NCI-H1694 treated with DMSO at 0.1 percent for 48 hours (cell line): ENCODE results near the gene KCNC3.

Experiments used
- DNase-seq: peaks from one replicate; lab custom pipeline; 2025; lab: John Stamatoyannopoulos, UW

Gene KCNC3

DNA sequence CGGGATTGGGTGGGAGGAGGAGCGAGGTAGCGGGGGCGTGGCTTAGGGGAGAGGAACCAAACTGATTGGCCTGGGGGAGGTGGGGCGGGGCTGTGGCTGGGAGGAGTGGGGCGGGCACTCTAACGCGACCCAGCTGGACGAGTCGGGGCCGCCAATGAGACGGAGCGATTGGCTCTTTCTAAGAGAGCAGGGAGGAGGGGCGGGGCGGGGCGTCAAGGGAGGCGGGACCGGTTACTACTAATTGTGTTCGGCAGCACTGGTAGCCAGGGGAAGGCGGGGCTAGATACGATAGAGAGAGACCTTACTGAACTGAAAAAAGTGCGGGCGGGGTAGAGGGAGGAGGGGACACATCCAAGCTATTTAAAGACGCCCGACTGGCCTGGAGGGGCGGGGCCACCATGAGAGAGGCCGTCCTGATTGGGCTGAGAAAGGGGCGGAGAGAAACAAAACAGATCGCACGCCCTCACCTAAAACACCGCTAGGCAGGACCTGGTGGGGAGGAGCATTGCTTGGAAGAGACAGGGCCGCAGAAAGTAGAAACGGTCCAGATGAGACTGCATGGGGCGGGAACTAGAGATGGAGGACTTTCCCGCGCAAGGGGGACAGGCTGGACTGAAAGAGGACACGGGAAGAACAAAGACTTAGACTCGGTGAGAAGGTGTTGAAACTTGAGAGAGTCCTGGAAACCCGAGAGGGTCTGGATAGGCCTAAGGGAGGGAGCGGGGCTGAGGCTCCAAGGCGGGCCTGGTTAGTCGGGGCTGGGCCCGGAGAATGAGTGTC lies at the start of gene KCNC3:
Gene KCNC3 (minus strand): TSS at position 232 of the 780 bp plus-strand sequence. CDS start 295 bp downstream, outside the sequence.
- peak; percentile 99 for DNase-seq

DNA sequence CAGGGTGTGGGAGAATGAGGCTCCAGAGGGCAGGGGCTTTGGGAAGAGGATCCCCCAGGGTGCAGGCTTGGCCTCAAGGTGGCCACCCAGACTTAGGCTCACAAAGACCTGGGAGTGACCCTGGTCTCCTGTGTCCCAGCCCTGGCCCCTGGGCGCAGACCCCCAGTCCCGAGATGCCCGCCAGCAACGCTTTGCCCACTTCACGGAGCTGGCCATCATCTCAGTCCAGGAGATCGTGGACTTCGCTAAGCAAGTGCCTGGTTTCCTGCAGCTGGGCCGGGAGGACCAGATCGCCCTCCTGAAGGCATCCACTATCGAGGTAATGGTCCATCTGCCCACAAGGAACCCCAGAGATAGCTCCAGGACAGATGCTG lies 49.7 kb upstream of the KCNC3 start:
- DNase-seq, result no peak

DNA sequence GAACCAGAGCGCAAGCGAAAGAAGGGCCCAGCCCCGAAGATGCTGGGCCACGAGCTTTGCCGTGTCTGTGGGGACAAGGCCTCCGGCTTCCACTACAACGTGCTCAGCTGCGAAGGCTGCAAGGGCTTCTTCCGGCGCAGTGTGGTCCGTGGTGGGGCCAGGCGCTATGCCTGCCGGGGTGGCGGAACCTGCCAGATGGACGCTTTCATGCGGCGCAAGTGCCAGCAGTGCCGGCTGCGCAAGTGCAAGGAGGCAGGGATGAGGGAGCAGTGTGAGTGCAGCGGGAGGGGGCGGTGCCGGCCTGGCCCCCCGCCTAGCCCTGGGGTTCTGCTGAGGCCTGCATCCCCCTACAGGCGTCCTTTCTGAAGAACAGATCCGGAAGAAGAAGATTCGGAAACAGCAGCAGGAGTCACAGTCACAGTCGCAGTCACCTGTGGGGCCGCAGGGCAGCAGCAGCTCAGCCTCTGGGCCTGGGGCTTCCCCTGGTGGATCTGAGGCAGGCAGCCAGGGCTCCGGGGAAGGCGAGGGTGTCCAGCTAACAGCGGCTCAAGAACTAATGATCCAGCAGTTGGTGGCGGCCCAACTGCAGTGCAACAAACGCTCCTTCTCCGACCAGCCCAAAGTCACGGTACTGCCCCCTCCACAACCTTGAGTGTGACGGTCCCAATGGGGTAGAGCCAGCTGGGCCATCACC lies 49.1 kb upstream of the KCNC3 start:
- no peak for DNase-seq

DNA sequence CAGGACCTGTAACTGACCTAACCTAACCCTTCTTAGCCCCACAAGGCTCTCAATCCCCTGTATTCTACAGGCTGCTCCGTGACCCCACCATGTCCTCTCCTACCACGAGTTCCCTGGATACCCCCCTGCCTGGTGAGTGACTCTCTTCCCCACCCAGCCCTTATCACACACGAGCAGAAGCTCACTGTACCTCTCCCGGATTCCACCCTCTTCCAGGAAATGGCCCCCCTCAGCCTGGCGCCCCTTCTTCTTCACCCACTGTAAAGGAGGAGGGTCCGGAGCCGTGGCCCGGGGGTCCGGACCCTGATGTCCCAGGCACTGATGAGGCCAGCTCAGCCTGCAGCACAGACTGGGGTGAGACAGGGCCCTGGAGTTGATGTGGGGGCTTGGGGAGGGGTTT lies 48.3 kb upstream of the KCNC3 start:
- DNase-seq, result no peak

DNA sequence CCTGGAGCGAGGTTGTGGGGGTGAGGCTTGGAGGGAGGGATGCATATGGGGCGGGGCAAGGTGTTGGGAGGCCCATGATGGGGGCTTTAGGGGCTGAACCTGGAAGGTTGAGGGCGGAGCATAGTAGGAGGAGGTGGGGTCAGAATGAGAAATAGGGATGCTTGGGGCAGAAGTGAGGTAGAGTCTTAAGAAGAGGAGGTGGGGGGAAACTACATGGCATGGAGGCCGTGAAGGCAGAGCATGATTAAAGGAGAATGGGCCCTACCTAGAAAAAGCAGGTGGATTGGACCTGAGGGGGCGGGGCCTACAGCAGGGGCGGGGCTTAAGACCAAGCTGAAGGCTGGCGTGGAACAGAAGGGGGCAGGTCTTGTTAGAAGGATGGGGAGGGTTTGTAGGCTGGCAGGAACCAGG lies 47.9 kb upstream of the KCNC3 start:
- DNase-seq, result no peak

DNA sequence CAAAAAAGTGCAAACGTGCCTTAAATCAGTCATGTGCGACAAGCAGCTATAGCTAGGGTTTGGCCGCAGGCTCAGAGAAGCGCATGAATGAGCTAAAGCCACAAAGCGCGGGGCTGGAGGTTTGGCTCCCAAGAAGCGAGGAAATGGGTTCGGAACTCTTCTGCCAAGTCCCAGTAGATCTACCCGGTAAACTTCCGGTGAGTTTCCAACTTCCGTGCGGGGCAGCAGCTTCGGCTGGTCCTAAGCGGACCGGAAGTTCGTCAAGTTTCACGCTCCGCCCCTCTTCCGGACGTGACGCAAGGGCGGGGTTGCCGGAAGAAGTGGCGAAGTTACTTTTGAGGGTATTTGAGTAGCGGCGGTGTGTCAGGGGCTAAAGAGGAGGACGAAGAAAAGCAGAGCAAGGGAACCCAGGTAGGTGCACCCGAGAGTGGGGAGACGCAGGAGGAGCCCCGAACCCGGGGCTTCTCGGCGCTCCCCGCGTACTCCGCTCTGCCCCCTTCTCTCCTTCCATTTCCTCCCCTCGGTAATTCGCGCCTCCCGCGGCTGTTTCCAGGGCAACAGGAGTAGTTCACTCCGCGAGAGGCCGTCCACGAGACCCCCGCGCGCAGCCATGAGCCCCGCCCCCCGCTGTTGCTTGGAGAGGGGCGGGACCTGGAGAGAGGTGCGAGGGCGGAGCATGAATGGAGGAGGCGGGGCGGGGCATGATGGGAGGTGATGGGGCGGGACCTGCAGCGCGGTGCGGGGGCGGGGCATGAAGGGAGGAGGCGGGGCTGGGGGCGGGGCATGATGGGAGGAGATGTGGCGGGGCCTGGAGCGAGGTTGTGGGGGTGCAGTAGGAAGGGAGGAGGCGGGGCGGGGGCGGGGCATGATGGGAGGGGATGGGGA lies 47.2 kb upstream of the KCNC3 start, which contains the start of gene NR1H2:
Gene NR1H2 (plus strand): TSS at position 292 of the 885 bp plus-strand sequence. CDS start 1,149 bp downstream, outside the sequence.
- DNase-seq, result peak; percentile 94

DNA sequence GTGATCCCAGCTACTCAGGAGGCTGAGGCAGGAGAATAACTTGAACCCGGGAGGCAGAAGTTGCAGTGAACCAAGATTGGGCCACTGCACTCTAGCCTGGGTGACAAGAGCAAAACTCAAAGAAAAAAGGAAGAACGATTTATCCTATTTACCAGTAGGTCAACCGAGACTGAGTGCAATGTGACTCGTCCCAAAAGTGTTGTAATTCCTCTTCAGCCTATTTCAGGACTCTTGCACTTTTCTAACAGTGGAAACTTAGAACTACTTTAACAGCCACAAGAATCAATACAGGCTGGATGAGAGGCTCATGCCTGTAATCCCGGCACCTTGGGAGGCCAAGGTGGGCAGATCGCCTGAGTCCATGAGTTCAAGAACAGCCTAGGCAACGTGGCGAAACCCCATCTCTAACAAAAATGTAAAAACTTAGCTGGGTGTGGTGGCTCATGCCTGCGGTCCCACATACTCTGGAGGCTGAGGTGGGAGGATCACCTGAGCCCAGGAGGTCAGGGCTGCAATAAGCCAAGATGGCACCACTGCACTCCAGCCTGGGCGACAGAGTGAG lies 42.8 kb upstream of the KCNC3 start:
- no peak for DNase-seq

DNA sequence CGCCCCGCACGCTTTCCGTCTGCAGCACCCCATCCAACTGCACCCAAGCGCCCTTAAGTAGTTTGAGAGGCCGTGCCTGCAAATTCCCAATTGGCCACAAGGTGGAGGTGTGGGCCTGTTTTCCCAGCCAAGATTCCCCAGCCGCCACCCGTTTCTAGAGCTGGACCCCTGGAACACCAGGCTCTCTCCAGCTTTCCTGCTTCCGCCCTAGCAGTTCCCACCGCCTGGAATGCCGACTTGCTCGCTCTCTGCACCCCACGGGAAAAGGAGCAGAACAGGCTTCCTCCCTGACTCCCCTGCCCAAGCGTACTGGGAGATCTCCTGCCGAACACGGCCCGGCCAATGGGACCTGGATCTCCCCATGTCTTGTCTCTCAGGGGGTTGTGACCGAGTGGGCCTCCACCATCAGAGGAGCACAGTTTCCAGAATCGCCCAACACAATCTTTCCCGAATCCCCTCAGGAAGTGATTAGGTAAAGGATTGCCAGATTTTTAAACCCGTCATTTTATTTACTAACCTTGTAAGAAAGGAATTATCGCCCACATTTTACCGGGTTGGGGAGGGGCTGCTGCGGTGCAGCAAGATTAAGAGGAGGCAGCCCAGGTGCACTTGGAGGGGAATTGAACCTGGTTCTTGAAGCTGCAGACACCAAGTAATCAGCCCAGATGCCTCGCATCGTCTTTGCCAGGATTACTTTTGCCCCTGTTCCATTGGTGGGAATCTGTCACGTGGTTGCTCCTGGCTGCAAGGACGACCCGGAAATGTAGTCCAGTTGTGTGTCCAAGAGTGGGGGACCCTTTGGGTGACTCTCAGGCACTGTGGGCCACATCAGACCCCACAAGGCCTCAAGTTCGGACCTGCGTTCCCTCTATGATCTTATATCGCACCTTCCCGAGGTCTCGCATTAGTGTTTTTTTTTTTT lies 39.7 kb upstream of the KCNC3 start:
- DNase-seq, result peak; percentile 52

DNA sequence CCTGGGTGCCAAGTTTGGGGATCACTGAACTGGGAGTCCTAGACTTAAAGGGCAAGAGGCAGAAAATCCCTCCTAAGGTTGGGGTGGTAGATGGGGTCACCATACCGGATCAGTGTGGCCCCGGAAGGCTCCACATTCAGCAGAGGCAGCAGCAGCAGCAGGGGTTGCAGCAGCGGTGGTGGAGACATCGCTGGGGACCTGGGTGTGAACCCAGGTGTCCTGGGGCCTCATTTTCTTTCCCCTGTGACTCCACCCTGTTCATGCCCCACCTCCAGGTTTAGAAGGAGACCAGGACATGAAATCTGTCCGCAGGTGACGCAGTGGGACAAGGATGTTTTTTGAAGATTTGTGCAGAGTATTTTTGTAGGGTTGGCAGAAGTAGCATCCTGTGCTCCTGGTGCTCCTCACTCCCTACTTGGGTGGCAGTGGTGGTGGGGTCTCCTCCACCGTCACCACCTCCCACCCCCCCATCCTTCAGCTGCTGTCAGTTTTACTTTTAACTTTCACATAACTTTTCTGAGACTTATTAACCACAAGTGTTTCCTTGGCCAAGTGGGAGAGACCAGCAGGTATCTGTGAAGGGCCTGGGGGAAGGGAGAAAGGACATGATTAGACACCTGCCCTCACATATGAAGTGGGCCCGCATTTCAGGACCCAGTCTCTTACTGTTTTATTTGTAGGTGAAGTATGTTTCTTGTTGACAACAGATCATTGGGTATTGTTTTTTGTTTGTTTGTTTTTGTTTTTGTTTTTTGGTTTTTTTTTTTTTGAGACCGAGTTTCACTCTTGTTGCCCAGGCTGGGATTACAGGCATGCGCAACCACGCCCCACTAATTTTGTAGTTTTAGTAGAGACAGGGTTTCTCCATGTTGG lies 36.5 kb upstream of the KCNC3 start, which contains the start of gene NAPSA:
Gene NAPSA (minus strand): TSS at position 206 of the 873 bp plus-strand sequence. CDS start 18 bp downstream, at position 188.
- DNase-seq, result no peak

DNA sequence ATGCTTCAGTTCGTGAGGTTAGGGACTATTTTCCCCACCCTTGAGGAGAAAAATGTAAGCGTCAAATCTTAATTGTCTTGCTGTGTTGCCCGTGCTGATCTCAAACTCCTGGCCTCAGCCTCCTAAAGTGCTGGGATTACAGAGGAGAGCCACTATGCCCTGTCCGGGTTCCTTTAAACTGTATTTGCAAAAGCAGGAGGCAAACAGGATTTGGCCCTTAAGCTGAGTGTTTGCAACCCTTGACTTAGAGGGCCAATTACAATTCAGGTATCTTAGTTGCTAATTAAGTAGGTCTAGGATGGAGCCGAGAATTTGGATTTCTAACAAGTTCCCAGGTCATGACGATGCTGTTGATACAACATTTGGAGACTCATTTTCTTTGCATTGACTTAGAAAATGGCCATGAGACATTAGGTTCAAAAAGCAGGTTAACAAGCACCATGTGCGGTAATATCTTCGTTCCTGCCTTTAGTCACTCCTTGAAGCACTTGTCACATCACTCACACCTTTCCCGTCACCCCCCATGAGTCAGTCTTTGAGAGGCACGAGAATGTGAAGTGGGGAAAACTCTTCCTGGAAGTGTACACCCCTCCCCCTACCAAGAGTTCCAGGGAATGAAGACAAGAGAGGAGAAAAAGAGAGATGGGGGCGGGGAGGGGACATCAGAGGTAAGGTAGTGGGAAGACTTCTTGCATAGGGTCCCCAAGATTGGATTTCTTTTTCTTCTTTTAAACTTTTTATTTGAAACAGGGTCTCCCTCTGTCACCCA lies 33.7 kb upstream of the KCNC3 start:
- DNase-seq, result no peak

DNA sequence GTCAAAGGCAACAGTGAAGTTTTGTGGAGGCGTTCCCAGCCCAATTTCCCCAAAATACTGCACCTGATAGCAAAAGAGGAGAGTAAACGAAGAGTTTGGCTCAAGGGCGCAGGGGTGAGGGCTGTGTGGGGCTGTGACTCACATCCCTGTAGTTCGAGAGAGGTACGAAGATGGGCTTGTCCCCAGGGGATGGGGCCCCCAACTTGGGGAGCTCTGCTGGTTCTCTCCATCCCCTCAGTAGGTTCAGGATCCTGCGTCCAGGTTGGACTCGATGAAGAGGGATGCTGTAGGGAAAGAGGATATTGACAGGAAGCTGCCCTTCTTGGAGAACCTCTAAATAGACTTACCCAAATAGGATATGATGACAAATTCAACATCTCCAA lies 32.8 kb upstream of the KCNC3 start:
- no peak for DNase-seq

DNA sequence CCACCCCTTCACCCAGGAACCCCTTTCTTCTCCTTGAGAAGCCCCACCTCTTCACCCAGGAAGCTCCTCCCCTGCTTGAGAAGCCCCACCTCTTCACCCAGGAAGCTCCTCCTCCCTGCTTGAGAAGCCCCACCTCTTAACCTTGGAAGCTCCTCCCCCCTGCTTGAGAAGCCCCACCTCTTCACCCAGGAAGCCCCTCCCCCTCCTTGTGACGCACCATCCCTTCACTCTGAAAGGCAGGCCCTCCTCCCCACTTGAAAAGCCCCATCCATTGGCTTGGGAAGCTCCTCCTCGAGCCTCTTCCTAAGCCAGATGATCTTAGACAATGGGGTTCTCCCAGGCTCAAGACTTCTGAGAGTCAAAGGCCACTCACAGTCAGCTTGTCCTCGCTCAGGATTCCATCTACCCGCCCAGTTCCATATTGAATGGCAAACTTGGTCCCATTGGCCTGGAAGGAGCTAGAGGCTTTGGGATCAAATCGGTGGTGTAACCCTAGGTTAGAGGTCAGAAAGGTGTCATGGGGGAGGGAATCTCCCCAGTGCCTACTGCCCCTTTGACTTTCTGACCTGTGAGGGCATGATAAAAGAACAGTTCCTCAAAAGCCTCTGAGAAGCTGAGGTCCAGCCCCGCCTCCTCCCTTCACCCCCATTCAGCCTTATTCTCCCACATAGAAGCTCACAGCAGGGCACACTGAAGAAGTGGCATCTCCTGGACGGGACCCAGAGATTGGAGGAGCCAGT lies 32.3 kb upstream of the KCNC3 start:
- DNase-seq, result no peak

DNA sequence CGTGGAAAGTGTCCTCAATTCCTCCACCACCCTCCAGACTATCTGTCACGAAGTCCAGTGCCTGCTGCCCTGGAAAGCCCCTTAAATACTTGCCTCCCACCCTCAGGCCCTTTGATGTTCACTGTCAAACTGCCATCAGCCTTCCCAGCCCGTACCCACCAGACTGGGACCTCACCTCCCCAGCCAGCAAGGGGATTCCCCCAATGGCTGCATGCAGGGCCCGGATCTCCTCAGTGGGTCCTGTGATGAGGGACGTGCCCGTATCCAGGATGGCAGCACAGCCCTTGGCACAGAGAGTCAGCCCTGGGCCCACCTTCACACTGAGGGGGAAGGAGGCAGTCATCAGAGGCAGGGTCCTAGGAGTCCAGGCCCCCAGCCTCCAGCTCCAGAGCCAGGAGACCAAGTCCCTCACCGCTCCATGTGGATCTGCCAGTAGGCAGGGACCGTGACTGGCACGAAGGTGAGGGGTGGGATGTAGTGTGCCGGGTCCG lies 30.2 kb upstream of the KCNC3 start:
- DNase-seq, result no peak

DNA sequence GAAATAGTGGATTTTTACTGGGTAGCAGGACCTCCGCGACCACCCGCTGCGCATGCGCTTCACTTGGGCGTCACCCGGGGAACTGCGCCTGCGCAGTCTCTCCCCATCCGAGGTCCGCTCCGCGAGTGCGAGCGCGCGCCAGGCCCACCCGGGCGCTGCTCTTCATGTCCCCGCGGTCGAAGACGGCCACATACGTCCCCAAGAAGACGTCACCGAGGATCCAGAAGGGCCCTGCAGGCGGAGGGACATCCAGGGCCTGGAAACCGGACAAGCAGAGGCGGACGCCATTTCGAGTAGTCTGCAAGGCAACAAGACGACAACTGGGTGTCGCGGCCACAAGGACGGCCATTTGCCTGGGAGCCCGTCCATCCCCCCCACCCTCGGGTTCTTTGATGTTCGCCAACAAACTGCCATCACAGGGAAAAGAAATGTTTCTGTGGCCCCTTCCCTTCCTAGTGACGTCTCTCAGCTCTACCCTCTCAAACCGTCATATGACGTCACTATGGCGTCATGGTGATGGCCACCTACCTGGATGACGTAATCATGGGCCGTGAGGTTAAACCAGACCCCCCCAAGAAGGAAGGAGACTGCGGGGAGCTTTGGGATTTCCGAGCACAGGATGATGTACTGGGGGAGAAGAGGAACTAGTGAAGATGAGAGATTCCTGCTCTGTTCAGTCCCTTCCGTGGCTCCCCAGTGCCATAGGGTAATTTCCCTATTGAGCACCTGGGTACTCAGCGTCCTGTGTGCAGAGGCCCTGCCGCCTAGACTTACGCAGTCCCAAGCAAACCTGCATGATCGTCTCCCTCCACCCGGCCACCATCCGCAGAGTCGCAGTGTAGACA lies 29.5 kb upstream of the KCNC3 start:
- DNase-seq, result no peak

DNA sequence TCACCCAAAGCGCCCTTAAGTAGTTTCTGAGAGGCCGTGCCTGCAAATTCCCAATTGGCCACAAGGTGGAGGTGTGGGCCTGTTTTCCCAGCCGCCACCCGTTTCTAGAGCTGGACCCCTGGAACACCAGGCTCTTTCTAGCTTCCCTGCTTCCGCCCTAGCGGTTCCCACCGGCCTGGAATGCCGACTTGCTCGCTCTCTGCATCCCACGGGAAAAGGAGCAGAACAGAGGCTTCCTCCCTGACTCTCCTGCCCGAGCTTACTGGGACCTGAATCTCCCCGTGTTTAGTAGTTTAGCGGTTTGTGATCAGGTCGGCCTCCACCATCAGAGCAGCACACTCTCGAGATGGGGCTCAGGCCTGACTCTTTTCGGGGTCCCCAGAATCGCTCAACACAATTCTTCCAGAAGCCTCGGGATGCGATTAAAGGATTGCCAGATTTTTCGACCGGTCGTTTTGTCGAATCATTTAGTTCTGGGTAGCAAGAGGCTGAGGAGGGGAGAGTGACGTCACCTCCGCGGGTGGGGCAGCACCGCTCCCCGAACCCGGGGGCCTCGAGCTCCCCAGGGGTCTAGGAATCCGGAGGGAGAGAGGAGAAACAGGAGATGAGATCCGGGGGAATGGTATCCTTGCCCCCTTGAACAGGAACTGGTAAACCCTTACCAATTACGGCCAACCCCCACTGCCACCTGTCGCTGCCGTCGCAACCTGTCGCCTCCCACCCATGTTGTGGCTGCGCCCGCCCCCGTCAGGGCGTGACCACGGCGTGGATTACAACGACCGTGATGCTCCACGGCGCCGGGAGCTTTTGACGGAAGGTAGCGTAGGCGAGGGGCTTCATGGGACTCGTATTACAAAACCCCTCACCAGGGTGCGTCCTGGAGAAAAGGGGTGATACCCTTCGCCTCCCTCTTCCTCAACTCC lies 28.3 kb upstream of the KCNC3 start:
- DNase-seq, result peak; percentile 61

DNA sequence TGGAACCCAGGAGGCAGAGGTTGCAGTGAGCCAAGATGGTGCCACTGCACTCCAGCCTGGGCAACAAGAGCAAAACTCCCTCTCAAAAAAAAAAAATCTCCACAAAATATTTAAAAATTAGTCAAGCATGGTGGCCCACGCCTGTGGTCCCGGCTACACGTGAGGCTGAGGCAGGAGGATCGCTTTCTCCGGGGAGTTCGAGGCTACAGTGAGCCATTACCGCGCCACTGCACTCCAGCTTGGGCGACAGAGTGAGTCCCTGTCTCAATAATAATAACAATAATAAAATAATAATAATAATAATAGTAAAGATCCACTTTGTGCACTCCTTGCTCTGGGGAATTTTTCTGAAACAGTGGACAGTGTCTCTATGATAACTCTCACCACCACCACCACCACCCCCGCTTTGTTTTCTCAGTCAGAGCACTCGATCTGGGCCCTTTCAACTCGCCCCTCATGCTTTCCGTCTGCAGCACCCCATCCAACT lies 27.6 kb upstream of the KCNC3 start:
- DNase-seq, result no peak
